SIG-M5 treated with dmso at 0.1 percent for 504 hours (cell line): Measurements from ENCODE around the gene SLCO4A1.

Experiments used
- DNase-seq: peaks from one replicate; lab custom pipeline; 2025; ENCODE audit not compliant: unreplicated experiment; lab: John Stamatoyannopoulos, UW

The SLCO4A1 gene

GRCh38 chr20:62650551-62651284 is 8.4 kb downstream of the SLCO4A1 start:
- no peak for DNase-seq

GRCh38 chr20:62651285-62652021 is 9.2 kb downstream of the SLCO4A1 start:
- no peak for DNase-seq

GRCh38 chr20:62652041-62652893 is 10.0 kb downstream of the SLCO4A1 start:
- DNase-seq: peak; percentile 86

- DNase-seq: no peak
Observed at GRCh38 chr20:62652894-62653305, 10.6 kb downstream of the SLCO4A1 start.

- DNase-seq: no peak
Observed at GRCh38 chr20:62653373-62653772, 11.1 kb downstream of the SLCO4A1 start.

GRCh38 chr20:62653951-62654685 is 11.8 kb downstream of the SLCO4A1 start:
- DNase-seq: no peak

GRCh38 chr20:62655282-62656196 is 13.2 kb downstream of the SLCO4A1 start:
- no peak for DNase-seq

- no peak for DNase-seq
Observed at GRCh38 chr20:62656197-62656918, 14.1 kb downstream of the SLCO4A1 start.

- no peak for DNase-seq
Observed at GRCh38 chr20:62656919-62657588, 14.8 kb downstream of the SLCO4A1 start.

GRCh38 chr20:62657589-62657942 is 15.3 kb downstream of the SLCO4A1 start:
- DNase-seq: no peak

GRCh38 chr20:62657956-62658355 is 15.7 kb downstream of the SLCO4A1 start:
- DNase-seq: no peak

- no peak for DNase-seq
Observed at GRCh38 chr20:62658593-62659178, 16.4 kb downstream of the SLCO4A1 start.

- DNase-seq: no peak
Observed at GRCh38 chr20:62659488-62660239, 17.4 kb downstream of the SLCO4A1 start.

GRCh38 chr20:62660240-62660615 is 17.9 kb downstream of the SLCO4A1 start:
- no peak for DNase-seq

- DNase-seq: no peak
Observed at GRCh38 chr20:62660768-62661167, 18.5 kb downstream of the SLCO4A1 start.

GRCh38 chr20:62661647-62662046 is 19.3 kb downstream of the SLCO4A1 start:
- DNase-seq: no peak

GRCh38 chr20:62662422-62662821 is 20.1 kb downstream of the SLCO4A1 start:
- no peak for DNase-seq
